Naive thymus-derived CD8-positive, alpha-beta T cell (primary cell): Measurements from ENCODE around the gene SHANK1. TPM values are rescaled to one million over a fixed set of nuclear protein-coding genes. Genes with fewer than 3 reads are reported as not detected.
"Not testable (repeated sequence)": the region's sequence is repeated elsewhere in the genome, so short reads cannot be mapped to it uniquely, and the experiment has no call there.

ENCODE experiments used
- ATAC-seq, 2 donors: fragments of 150-1000 bp; cut with Tn5 transposase in 1 of 2; sonication (Bioruptor Pico), chemical (Tn5 transposase) in 1 of 2; 1 replicate in 1 of 2; 2 replicates in 1 of 2; pipeline ENCODE4 v1.10.0; 2021; ENCODE audit warnings: mild to moderate bottlenecking in 2 of 2, moderate library complexity in 2 of 2
- POLR2A ChIA-PET: fragments of 350-600 bp; sonication (Branson Sonifier 250); formaldehyde crosslinking; loops from one replicate; lab custom pipeline; 2021; ENCODE audit warnings: antibody characterized with exemption; lab: Charles Lee
- DNase-seq, 10 donors: peaks; one replicate each; pipeline versions ENCODE4 v3.0.0 to v3.0.0-alpha.2; 2020 to 2022
- H3K27ac Mint-ChIP-seq, 10 donors: one replicate each; pipeline ENCODE4 v1.8.0; 2020 to 2022; ENCODE audit warnings: mild to moderate bottlenecking in 10 of 10, mixed read lengths in 10 of 10, moderate library complexity in 4 of 10, inconsistent platforms in 1 of 10
- H3K27me3 Mint-ChIP-seq, 5 donors: one replicate each; pipeline ENCODE4 v1.8.0; 2021 to 2022; ENCODE audit warnings: mixed read lengths in 5 of 5
- H3K36me3 Mint-ChIP-seq, 3 donors: one replicate each; pipeline ENCODE4 v1.8.0; 2020 to 2022; ENCODE audit warnings: mixed read lengths in 3 of 3, mild to moderate bottlenecking in 2 of 3, inconsistent platforms in 1 of 3
- H3K4me1 Mint-ChIP-seq, 4 donors: one replicate each; pipeline ENCODE4 v1.8.0; 2021 to 2022; ENCODE audit warnings: mixed read lengths in 4 of 4
- H3K4me3 Mint-ChIP-seq, 10 donors: one replicate each; pipeline ENCODE4 v1.8.0; 2020 to 2022; ENCODE audit warnings: mild to moderate bottlenecking in 10 of 10, mixed read lengths in 10 of 10, moderate library complexity in 6 of 10, inconsistent platforms in 1 of 10
- H3K9me3 Mint-ChIP-seq, 9 donors: one replicate each; pipeline ENCODE4 v1.8.0; 2020 to 2022; ENCODE audit warnings: mixed read lengths in 9 of 9, mild to moderate bottlenecking in 3 of 9, inconsistent platforms in 1 of 9, moderate library complexity in 1 of 9
- polyA plus RNA-seq, 3 donors: library from polyadenylated mRNA; unstranded; fragments of 300-500 nt; fragmentation: Illumina TruSeq; gene quantifications; one replicate each; pipeline ENCODE4 v1.2.3, GENCODE V29; 2021
- total RNA-seq, 8 experiments: library from RNA in 2 of 8; stranded (reverse) in 2 of 8; gene quantifications; one replicate each; pipeline ENCODE4 v1.2.3 and lab custom pipeline; 2021 to 2026

SHANK1 gene
- total and polyA plus RNA-seq, 5 experiments from 2014 or later: 0.26 to 0.96 (median 0.37) TPM; not detected in 1

GRCh38 chr19:50749490-50749889 is 29.9 kb upstream of the SHANK1 start:
- H3K4me1 Mint-ChIP-seq: no peaks in the 10 kb centered on the region
- H3K9me3 Mint-ChIP-seq: no peaks in the 10 kb centered on the region
- ATAC-seq (no peak), DNase-seq (no peak)
- H3K36me3 Mint-ChIP-seq: no peaks in the 10 kb centered on the region
- peaks cover 1 to 32% (median 8%) of the 10 kb centered on the region in 5 donors for H3K27me3 Mint-ChIP-seq
- H3K27ac Mint-ChIP-seq: no peak overlapping the region
- no peak overlapping the region for H3K4me3 Mint-ChIP-seq
- POLR2A ChIA-PET: no interaction called here

GRCh38 chr19:50747141-50747540 is 27.5 kb upstream of the SHANK1 start:
- POLR2A ChIA-PET, H3K27ac Mint-ChIP-seq, H3K4me1 Mint-ChIP-seq, DNase-seq, H3K4me3 Mint-ChIP-seq, ATAC-seq, H3K9me3 Mint-ChIP-seq, H3K36me3 Mint-ChIP-seq: not testable (repeated sequence)
- peaks cover 3 to 31% (median 6%) of the 10 kb centered on the region in 5 donors for H3K27me3 Mint-ChIP-seq

DNA sequence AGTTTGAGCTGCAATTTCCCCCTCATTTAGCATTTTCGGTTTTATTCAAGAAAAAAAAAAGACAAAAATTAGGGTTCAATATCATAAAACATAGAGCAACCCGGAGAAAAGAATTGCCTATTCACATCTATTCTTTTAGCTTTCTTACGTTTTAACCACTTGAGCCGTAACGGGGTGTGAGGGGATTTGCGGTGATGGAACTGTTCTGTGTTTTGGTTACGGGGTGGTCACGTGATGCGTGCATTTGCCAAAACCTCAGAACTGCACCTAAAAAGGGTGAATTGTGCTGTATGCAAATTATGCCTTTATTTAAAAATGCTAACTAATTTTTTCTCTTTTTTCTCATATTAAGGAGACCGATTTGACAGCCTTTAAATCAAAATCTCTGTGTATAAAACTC is 25.6 kb upstream of the SHANK1 start:
- Mint-ChIP-seq H3K4me1 (no peaks in the 10 kb centered on the region), H3K27me3 (peaks cover 12 to 46% (median 13%) of the 10 kb centered on the region in 5 donors), H3K9me3 (no peaks in the 10 kb centered on the region), H3K4me3 (no peak overlapping the region), H3K36me3 (no peaks in the 10 kb centered on the region), H3K27ac (peak overlapping the region in 1 of 10 donors; percentile 73)
- no peak for ATAC-seq
- POLR2A ChIA-PET: no interaction called here
- no peak for DNase-seq

DNA sequence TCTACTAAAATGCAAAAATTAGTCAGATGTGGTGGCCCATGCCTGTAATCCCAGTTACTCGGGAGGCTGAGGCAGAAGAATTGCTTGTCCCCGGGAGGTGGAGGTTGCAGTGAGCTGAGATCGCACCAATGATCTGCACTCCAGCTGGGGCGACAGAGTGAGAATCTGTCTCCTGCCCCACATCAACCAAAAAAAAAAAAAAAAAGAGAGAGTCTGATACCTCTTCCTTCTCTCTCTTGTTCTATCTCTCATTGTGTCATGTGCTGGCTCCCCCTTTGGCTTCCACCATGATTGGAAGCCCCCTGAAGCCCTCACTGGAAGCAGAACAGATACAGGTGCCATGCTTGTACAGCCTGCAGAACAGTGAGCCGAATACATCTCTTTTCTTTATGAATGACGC is 23.9 kb upstream of the SHANK1 start:
- H3K4me3 Mint-ChIP-seq: no peak overlapping the region
- peak overlapping the region in 1 of 10 donors; percentile 37 for H3K27ac Mint-ChIP-seq
- POLR2A ChIA-PET: interaction anchor here (0.7 kb wide), 2 partner anchors 27 to 83 kb away, joined by 5 to 6 read pairs; no protein-coding TSS in a partner anchor
- no peaks in the 10 kb centered on the region for H3K9me3 Mint-ChIP-seq
- H3K4me1 Mint-ChIP-seq: peaks cover 0 to 5% (median 2%) of the 10 kb centered on the region in 4 donors
- DNase-seq (no peak), ATAC-seq (no peak)
- peaks cover 23 to 60% (median 25%) of the 10 kb centered on the region in 5 donors for H3K27me3 Mint-ChIP-seq
- no peaks in the 10 kb centered on the region for H3K36me3 Mint-ChIP-seq

GRCh38 chr19:50741179-50741933 is 21.8 kb upstream of the SHANK1 start:
- DNase-seq: no peak
- H3K27me3 Mint-ChIP-seq: peaks cover 27 to 71% (median 29%) of the 10 kb centered on the region in 5 donors
- ATAC-seq: no peak
- peaks cover 0 to 2% (median 0%) of the 10 kb centered on the region in 3 donors for H3K36me3 Mint-ChIP-seq
- H3K4me1 Mint-ChIP-seq: peaks cover 0 to 5% (median 2%) of the 10 kb centered on the region in 4 donors
- no peak overlapping the region for H3K27ac Mint-ChIP-seq
- no peak overlapping the region for H3K4me3 Mint-ChIP-seq
- POLR2A ChIA-PET: no interaction called here
- no peaks in the 10 kb centered on the region for H3K9me3 Mint-ChIP-seq

DNA sequence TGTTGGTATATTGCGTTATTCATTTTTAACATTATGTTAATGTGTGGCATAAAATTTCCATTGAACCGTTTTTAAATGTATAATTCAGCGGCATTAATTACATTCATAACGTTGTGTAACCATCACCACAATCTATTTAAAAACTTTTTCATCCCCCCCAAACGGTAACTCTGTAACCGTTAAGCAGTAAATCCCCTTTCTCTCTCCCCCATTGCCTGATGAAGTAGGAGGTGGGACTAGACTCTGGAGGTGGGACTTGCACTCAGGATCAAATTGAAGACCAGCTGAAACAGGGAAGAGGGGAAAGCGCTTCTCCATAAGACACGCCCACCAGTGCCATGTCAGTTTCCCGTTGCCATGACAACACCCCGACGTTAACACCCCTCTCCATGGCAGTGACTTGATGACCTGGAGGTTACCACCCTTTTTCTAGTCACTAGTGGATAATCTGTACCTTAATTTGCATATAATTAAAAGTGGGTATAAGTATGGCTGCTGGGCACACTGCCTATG is 20.4 kb upstream of the SHANK1 start:
- POLR2A ChIA-PET: no interaction called here
- peaks cover 29 to 63% (median 31%) of the 10 kb centered on the region in 5 donors for H3K27me3 Mint-ChIP-seq
- peaks cover 0 to 3% (median 0%) of the 10 kb centered on the region in 3 donors for H3K36me3 Mint-ChIP-seq
- peaks cover 0 to 5% (median 2%) of the 10 kb centered on the region in 4 donors for H3K4me1 Mint-ChIP-seq
- ATAC-seq (no peak), DNase-seq (no peak)
- no peak overlapping the region for H3K27ac Mint-ChIP-seq
- H3K4me3 Mint-ChIP-seq: no peak overlapping the region
- no peaks in the 10 kb centered on the region for H3K9me3 Mint-ChIP-seq

DNA sequence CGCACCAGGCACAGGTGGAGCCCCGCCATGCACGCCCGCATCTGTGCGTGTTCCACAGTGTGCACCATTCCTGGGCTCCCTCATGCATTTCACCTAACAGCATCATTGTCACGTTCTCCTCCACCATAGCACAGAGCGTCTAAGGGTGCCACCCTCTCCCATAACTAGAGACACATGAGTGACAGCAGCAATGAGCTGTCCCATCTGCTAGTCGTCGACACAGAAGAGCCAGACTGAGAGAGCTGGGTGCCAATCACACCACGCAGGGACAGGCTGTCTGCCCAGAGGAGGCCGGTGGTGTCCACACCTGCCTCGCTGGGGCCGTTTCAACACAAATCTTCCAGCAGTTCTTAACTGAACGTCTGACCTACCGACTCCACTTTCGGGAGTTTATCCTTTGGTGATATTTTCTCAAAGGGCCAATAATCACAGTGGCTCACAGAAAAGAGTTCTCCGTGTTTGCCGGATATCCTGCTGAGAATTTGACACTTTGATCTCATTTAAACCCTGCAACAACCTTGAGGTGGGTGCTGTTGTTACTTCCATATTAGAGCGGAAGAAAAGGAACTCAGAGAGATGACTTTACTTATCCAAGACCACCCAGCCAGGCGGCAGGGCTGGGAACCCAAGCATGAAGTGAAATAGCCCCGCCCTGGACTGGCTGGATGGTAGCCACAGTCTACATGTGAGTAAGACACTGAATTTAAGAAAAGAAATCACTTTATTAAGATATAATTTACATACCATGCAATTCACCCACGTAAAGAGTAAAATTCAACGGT is 19.7 kb upstream of the SHANK1 start:
- H3K36me3 Mint-ChIP-seq: peaks cover 0 to 3% (median 0%) of the 10 kb centered on the region in 3 donors
- H3K27me3 Mint-ChIP-seq: peaks cover 28 to 57% (median 30%) of the 10 kb centered on the region in 5 donors
- no peak overlapping the region for H3K27ac Mint-ChIP-seq
- H3K4me3 Mint-ChIP-seq: no peak overlapping the region
- POLR2A ChIA-PET: no interaction called here
- no peaks in the 10 kb centered on the region for H3K9me3 Mint-ChIP-seq
- H3K4me1 Mint-ChIP-seq: peaks cover 0 to 5% (median 2%) of the 10 kb centered on the region in 4 donors
- ATAC-seq (no peak), DNase-seq (no peak)

- Mint-ChIP-seq H3K9me3 (no peaks in the 10 kb centered on the region), H3K27me3 (peaks cover 23 to 42% (median 33%) of the 10 kb centered on the region in 5 donors), H3K36me3 (peaks cover 0 to 3% (median 0%) of the 10 kb centered on the region in 3 donors), H3K27ac (no peak overlapping the region), H3K4me3 (no peak overlapping the region), H3K4me1 (peaks cover 0 to 5% (median 2%) of the 10 kb centered on the region in 4 donors)
- POLR2A ChIA-PET: no interaction called here
- DNase-seq (no peak), ATAC-seq (no peak)
These were observed 16.7 kb upstream of the SHANK1 start for GRCh38 chr19:50736338-50736737.

DNA sequence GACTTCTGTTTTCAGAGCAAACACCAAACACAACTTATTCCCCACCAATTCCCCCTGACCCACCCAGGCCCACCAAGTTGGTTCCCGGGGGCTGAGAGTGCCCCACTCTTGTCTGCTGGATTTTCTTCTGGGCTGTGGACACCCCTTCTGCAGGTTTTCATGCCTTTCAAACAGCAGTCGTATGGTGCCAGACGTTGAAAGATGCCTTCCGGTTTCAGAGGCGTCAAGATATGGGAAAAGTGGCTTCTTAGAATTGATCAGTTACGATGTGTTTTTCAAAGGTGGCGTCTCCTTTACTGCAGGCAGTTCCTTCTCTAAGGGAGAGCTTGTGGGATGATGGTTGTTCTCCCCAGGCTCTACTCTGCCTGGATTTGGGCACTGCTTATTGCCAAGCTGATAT is 16.3 kb upstream of the SHANK1 start:
- peaks cover 20 to 37% (median 28%) of the 10 kb centered on the region in 5 donors for H3K27me3 Mint-ChIP-seq
- no peaks in the 10 kb centered on the region for H3K9me3 Mint-ChIP-seq
- POLR2A ChIA-PET: no interaction called here
- peaks cover 0 to 3% (median 0%) of the 10 kb centered on the region in 3 donors for H3K36me3 Mint-ChIP-seq
- no peak for ATAC-seq
- no peak overlapping the region for H3K4me3 Mint-ChIP-seq
- no peak overlapping the region for H3K27ac Mint-ChIP-seq
- no peak for DNase-seq
- H3K4me1 Mint-ChIP-seq: peaks cover 0 to 5% (median 2%) of the 10 kb centered on the region in 4 donors

GRCh38 chr19:50729894-50730293 is 10.3 kb upstream of the SHANK1 start:
- Mint-ChIP-seq H3K4me1 (peaks cover 14 to 37% (median 34%) of the 10 kb centered on the region in 4 donors), H3K27ac (no peak overlapping the region), H3K27me3 (peaks cover 0 to 19% (median 1%) of the 10 kb centered on the region in 5 donors), H3K36me3 (peaks cover 0 to 6% (median 0%) of the 10 kb centered on the region in 3 donors), H3K4me3 (no peak overlapping the region), H3K9me3 (peaks cover 0 to 5% (median 0%) of the 10 kb centered on the region in 9 donors)
- DNase-seq: no peak
- no peak for ATAC-seq
- POLR2A ChIA-PET: interaction anchor here (0.6 to 0.7 kb wide), 3 partner anchors 35 to 563 kb away, joined by 3 to 4 read pairs (median 3); no protein-coding TSS in a partner anchor

- DNase-seq (peak; percentile 63 to 95 (median 88)), ATAC-seq (peak; percentile 47 to 62)
- POLR2A ChIA-PET: interaction anchor here (0.6 to 5.5 kb wide), 6 partner anchors 10 to 1742 kb away, joined by 3 to 43 read pairs (median 4); partner anchors contain the start of genes JOSD2 and NR1H2
- Mint-ChIP-seq H3K4me1 (peaks cover 21 to 54% (median 42%) of the 10 kb centered on the region in 4 donors), H3K4me3 (peak overlapping the region; percentile 53 to 94 (median 78)), H3K9me3 (peaks cover 0 to 5% (median 0%) of the 10 kb centered on the region in 9 donors), H3K36me3 (peaks cover 0 to 6% (median 0%) of the 10 kb centered on the region in 3 donors), H3K27me3 (peaks cover 0 to 17% (median 1%) of the 10 kb centered on the region in 5 donors), H3K27ac (peak overlapping the region; percentile 53 to 94 (median 88))
These were observed 8.6 kb upstream of the SHANK1 start for GRCh38 chr19:50728084-50728737.

DNA sequence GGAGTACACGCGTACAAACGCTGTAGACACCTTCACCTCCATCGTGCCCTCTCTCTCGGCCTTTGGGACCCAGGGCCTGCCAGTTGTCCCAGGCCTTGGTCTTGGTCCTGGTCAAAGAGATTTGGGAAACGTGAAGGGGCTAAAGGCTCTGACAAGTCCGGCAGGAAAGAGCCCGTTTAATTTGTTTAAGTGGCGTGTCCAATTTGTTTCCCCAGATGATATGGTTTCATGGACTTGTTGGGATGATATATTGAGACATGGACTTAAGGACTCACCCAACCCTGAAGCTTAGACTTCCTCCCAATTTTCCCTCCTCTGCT is 6.3 kb upstream of the SHANK1 start:
- H3K9me3 Mint-ChIP-seq: peaks cover 0 to 5% (median 0%) of the 10 kb centered on the region in 9 donors
- peak overlapping the region; percentile 87 to 94 (median 90) for H3K4me3 Mint-ChIP-seq
- peak overlapping the region; percentile 35 to 97 (median 93) for H3K27ac Mint-ChIP-seq
- DNase-seq (no peak), ATAC-seq (no peak)
- H3K27me3 Mint-ChIP-seq: peaks cover 2 to 17% (median 4%) of the 10 kb centered on the region in 5 donors
- POLR2A ChIA-PET: interaction anchor here (2.8 to 5.5 kb wide), 2 partner anchors 12 to 78 kb away, joined by 18 to 43 read pairs; no protein-coding TSS in a partner anchor
- H3K4me1 Mint-ChIP-seq: peaks cover 27 to 62% (median 51%) of the 10 kb centered on the region in 4 donors
- peaks cover 0 to 6% (median 0%) of the 10 kb centered on the region in 3 donors for H3K36me3 Mint-ChIP-seq
